ENCODE data around the gene ZMAT5. TPM values are rescaled to one million over a fixed set of nuclear protein-coding genes. Genes with fewer than 3 reads are reported as not detected.

Gene ZMAT5
- total and polyA plus RNA-seq, 4 donors, result 13.2 to 33.8 (median 32.5) TPM

- Histone ChIP-seq H3K36me3 (ENCODE audit: control insufficient read depth, insufficient read depth, low read length) (peaks cover 38% of the 10 kb centered on the region), H3K27me3 (ENCODE audit: control insufficient read depth, insufficient read depth, low read length) (no peaks in the 10 kb centered on the region), H3K9me3 (ENCODE audit: control insufficient read depth, insufficient read depth, low read length) (no peaks in the 10 kb centered on the region), H3K4me1 (ENCODE audit: control insufficient read depth, insufficient read depth, low read length) (peaks cover 58% of the 10 kb centered on the region), H3K4me3 (ENCODE audit: low read depth, low read length) (no peak overlapping the region), H3K27ac (ENCODE audit: low read depth, low read length) (no peak overlapping the region)
- no CpG with 5 or more reads among the region's 5 CpGs for WGBS (ENCODE audit: insufficient coverage)
- peak in 2 of 6 donors; percentile 38 to 58 for DNase-seq (ENCODE audit: low read depth in 4 of 6, low spot score in 6 of 6)
Observed at GRCh38 chr22:29689206-29689879, 77.5 kb downstream of the ZMAT5 start.

GRCh38 chr22:29684244-29684643, 82.6 kb downstream of the ZMAT5 start:
- no peak for DNase-seq (ENCODE audit: low read depth in 4 of 6, low spot score in 6 of 6)
- WGBS (ENCODE audit: insufficient coverage), result 93% methylated on average over 4 of the region's 4 CpGs
- H3K36me3 ChIP-seq (ENCODE audit: control insufficient read depth, insufficient read depth, low read length), result peaks cover 45% of the 10 kb centered on the region

GRCh38 chr22:29683536-29683935, 83.3 kb downstream of the ZMAT5 start:
- no peak for DNase-seq (ENCODE audit: low read depth in 4 of 6, low spot score in 6 of 6)
- peaks cover 5% of the 10 kb centered on the region for H3K4me1 ChIP-seq (ENCODE audit: control insufficient read depth, insufficient read depth, low read length)
- no peak overlapping the region for H3K27ac ChIP-seq (ENCODE audit: low read depth, low read length)
- no peak overlapping the region for H3K4me3 ChIP-seq (ENCODE audit: low read depth, low read length)
- no peaks in the 10 kb centered on the region for H3K9me3 ChIP-seq (ENCODE audit: control insufficient read depth, insufficient read depth, low read length)
- WGBS (ENCODE audit: insufficient coverage), result 65% methylated on average over 4 of the region's 4 CpGs
- H3K36me3 ChIP-seq (ENCODE audit: control insufficient read depth, insufficient read depth, low read length), result peaks cover 49% of the 10 kb centered on the region
- H3K27me3 ChIP-seq (ENCODE audit: control insufficient read depth, insufficient read depth, low read length), result no peaks in the 10 kb centered on the region

More at GRCh38 chr22:29684244-29684643, 82.6 kb downstream of the ZMAT5 start:
- H3K9me3 ChIP-seq (ENCODE audit: control insufficient read depth, insufficient read depth, low read length), result no peaks in the 10 kb centered on the region
- no peak overlapping the region for H3K4me3 ChIP-seq (ENCODE audit: low read depth, low read length)
- no peaks in the 10 kb centered on the region for H3K27me3 ChIP-seq (ENCODE audit: control insufficient read depth, insufficient read depth, low read length)
- H3K4me1 ChIP-seq (ENCODE audit: control insufficient read depth, insufficient read depth, low read length), result peaks cover 13% of the 10 kb centered on the region
- no peak overlapping the region for H3K27ac ChIP-seq (ENCODE audit: low read depth, low read length)

Small RNAs within 50 kb of the gene (small RNA-seq; reads per million reads assigned to genes)
- gene AC004882.2 (ENCODE audit: low replicate concordance) (not detected), gene RF00019 (ENCODE audit: low replicate concordance) (not detected)

Other genes with a start within 250 kb of the ZMAT5 start
- gene THOC5, start 213.2 kb downstream of the ZMAT5 start, total RNA-seq, result 10 to 100 TPM; 30.5 to 34.2 TPM
- gene THOC5, start 213.2 kb downstream of the ZMAT5 start, polyA plus RNA-seq (ENCODE audit: insufficient read length in 2 of 2), result 10 to 100 TPM; 19.0 to 34.4 TPM
- gene NIPSNAP1, start 185.9 kb downstream of the ZMAT5 start, total RNA-seq, result 10 to 100 TPM; 64.8 to 94.2 TPM
- 100 to 1,000 TPM; 121 to 128 TPM for gene NIPSNAP1, start 185.9 kb downstream of the ZMAT5 start, polyA plus RNA-seq (ENCODE audit: insufficient read length in 2 of 2)
- 10 to 100 TPM; 35.4 to 48.7 TPM for gene NF2, start 163.4 kb downstream of the ZMAT5 start, total RNA-seq
- 10 to 100 TPM; 36.7 to 42.5 TPM for gene NF2, start 163.4 kb downstream of the ZMAT5 start, polyA plus RNA-seq (ENCODE audit: insufficient read length in 2 of 2)
- 10 to 100 TPM in 1 of 2 donors, 1 to 10 TPM in 1; 8.2 to 17.9 TPM for gene CABP7, start 47.0 kb downstream of the ZMAT5 start, total RNA-seq
- 10 to 100 TPM; 32.1 to 34.9 TPM for gene CABP7, start 47.0 kb downstream of the ZMAT5 start, polyA plus RNA-seq (ENCODE audit: insufficient read length in 2 of 2)
- gene UQCR10, start 362 bp upstream of the ZMAT5 start, total RNA-seq, result 100 to 1,000 TPM in 1 of 2 donors, 10 to 100 TPM in 1; 90.9 to 208 TPM
- 100 to 1,000 TPM; 177 to 184 TPM for gene UQCR10, start 362 bp upstream of the ZMAT5 start, polyA plus RNA-seq (ENCODE audit: insufficient read length in 2 of 2)
- 10 to 100 TPM; 18.5 to 31.8 TPM for gene ASCC2, start 71.3 kb upstream of the ZMAT5 start, total RNA-seq
- gene ASCC2, start 71.3 kb upstream of the ZMAT5 start, polyA plus RNA-seq (ENCODE audit: insufficient read length in 2 of 2), result 10 to 100 TPM; 45.8 to 55.5 TPM
- gene MTMR3, start 116.2 kb upstream of the ZMAT5 start, total RNA-seq, result 10 to 100 TPM; 47.6 to 61.3 TPM
- gene MTMR3, start 116.2 kb upstream of the ZMAT5 start, polyA plus RNA-seq (ENCODE audit: insufficient read length in 2 of 2), result 10 to 100 TPM; 50.6 to 52.5 TPM